NK-92 (cell line): ENCODE data around the gene NDUFB2.
"Not testable (repeated sequence)": the region's sequence is repeated elsewhere in the genome, so short reads cannot be mapped to it uniquely, and the experiment has no call there.

ENCODE experiments used
- DNase-seq: peaks from one replicate; lab custom pipeline; 2025; ENCODE audit not compliant: unreplicated experiment; lab: John Stamatoyannopoulos, UW

The NDUFB2 gene

DNA sequence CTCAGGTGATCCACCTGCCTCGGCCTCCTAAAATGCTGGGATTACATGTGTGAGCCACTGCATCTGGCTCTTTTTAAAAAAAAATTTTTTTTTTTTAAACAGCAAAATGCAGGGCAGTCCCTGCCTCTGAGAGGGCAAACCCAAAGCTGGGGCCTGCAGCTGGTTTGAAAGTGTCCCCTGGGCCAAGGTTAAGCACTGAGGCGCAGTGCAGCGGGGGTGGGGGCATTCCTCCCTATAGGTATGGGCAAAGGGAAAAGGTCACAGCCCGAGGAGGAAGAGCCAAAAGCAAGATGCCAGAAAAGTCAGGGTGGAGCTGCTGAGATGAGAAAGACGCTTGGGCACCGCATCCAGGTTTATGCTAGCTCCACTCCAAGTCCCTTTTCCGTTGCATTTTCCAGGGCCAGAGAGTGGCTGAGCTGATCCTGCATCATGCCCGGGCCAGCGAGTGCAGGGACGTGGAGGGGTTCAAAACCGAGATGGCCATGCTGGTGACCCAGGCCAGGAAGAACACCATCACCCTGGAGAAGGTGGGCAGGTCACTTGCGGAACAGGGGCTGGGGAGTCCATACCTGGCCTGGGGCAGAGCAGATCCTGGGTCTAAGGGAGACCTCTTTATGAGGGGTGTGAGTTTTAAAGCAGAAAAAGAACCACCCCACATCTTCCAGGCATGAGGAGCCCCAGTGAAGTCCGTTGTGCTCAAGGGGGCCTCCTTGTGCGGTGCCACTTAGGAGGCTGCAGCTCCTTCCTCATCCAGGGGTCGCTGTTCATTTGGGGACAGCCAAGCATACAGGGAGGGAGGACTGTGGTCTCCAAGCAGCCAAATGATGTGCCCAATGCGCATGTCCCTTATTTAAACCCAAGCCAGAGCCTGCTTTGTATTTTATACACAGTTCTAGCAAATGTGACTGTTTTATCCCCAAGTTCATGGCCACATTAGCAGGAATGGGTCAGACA, 7.0 kb upstream of the NDUFB2 start:
- DNase-seq, result no peak

DNA sequence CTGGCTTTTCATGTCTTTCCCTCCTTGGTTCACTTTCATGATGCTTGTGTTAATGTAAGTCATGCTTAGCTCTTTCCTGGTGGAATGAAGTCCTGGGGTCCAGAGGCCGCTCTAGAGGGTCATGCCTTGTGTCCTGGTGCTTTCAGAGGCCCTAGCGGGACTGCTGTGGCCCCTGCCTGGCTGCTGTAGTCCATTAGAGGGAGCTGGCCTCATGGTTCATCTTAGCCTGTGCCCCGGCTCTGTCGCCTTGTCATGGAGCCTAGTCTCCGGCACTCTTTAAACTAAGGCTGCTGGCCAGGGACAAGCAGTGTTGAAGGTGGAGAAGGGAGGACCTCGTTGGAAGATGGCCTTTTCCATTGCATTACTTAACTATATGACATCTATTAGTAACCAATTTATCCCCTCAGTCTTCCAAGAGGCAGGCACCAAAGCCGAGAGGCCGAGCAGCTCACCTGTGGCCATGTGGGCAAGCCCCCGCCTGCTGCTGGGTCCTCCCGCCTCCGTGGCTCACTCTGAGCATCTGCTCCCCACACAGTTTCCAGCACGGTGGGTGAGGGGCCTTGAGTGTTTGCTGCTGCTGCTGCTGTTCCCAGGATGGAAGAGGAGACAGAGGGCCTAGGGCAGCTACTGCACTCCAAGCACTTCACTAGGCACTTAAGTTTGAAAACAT, 5.0 kb upstream of the NDUFB2 start:
- DNase-seq, result no peak

DNA sequence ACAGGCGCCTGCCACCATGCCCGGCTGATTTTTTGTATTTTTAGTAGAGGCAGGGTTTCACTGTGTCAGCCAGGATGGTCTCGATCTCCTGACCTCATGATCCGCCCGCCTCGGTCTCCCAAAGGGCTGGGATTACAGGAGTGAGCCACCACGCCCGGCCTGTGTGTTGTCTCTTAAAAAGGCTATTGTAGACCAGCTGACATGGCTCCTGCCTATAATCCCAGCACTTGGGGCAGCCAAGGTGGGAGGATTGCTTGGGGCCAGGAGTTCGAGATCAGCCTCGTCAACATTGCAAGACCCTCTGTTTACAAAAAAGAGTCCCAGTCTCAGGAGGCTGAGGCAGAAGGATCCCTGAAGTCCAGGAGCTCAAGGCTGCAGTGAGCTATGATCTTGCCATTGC, 2.7 kb upstream of the NDUFB2 start:
- DNase-seq, result not testable (repeated sequence)

DNA sequence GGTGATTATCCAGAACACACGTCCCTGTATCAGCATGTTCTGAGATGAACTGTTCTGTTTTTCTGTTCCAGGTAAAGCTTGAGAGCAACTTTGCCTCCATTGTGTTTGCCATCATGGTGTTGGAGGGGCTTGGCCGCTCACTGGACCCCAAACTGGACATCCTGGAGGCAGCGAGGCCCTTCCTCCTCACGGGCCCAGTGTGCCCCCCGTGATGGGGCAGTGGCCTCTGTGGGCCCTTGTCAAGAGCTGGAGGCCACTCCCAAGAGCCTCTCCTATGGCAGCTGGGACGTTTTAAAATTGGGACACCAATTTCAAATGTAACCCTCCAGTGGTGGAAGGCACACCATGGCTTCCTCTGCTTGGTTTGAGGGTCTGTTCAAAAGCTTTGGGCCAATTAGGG, 1.9 kb upstream of the NDUFB2 start:
- DNase-seq, result no peak

DNA sequence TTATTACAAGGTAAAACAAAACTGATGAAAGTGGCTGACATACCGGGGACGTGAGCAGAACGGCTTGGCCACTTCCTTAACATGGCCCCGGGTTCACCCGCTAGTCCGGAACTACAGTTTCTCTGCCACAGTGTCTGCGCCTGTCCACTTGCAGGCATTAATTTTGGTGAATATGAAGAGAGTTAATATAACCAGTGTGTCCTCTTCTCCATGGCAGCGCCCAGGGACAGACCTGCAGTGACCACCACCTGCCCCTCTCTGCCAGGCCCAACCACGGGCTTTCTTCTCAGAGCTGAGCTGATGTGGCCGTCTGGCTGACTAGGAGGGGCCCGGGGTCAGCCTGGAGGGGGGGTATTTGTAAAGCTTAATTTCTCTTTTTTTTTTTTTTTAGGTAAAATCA, 1.1 kb upstream of the NDUFB2 start:
- DNase-seq, result no peak

DNA sequence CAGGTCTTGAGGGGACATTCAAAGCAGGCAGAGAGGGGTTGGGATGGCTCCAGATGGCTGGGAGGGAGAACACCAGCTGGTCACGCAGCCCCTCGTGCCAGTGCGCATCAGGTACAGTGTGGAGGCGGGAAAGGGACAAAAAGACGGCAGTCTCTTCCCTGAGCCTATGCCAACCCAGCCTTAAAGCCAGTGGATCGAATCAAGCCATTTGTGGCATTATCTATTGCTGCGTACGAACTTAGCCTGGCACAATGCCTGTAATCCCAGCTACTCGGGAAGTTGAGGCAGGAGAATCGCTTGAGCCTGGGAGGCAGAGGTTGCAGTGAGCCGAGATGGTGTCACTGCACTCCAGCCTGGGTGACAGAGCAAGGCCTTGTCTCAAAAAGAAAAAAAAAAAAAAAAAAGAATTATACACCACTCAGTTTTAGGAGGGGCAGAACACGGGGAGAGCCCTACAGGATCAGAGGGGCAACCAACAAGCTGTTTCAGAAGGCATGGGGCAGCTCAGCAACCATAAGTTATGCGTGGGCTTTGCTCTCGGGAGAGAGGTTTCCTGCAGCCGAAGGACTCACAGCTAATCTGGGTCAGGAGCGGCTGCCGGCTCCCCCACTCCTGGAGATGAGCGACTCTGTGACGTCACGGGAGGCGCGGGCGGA, 356 bp upstream of the NDUFB2 start:
- peak; percentile 58 for DNase-seq

DNA sequence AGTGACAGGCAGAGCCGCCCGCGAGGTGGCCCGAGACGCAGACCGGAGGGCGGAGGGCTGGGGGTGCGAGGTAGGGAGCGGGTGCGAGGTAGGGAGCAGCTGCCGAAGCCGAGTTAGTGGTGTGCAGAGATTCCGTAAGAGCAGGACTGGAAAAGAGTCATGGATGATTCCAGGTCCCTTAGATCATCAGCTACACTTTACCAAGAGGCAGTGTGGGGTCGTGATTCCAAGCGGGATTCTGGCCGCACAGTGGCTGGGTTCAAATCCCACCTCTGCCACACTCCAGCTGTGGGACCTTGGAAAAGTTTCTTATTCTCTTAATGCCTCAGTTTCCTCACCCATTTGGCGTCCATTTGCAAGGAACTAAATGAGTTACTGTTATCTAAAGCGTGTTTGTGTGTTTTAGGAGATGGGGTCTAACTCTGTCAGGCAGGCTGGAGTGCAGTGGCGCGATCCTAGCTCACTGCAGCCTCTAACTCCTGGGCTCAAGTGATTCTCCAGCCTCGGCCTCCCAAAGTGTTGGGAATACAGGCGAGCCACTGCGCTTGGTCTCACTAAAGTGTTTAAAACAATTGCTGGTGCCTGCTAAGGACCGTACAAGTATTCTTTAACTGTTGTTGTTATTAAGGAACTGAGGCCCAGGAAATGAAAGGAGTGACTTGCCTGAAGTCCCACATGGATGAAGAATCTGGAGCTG, 1.1 kb downstream of the NDUFB2 start:
- DNase-seq, result no peak

DNA sequence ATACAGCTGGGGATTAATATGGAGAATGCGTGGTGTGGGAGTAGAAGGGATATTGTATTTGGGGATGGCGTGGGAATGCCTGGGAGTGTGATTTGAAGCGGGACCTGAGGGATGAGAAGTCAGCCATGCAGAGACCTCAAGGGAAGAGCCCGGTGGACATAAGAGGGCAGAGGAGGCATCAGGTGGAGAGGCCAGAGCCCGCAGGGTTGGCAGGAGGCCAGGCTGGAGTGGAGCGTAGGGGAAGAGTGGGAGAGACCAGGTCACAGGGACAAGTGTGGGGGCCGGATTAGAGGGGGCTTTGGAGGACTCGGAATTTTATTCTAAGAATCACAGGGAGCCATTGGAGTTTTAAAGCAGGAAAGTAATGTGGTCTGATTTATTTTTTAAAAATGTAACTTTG, 2.0 kb downstream of the NDUFB2 start:
- DNase-seq, result no peak

DNA sequence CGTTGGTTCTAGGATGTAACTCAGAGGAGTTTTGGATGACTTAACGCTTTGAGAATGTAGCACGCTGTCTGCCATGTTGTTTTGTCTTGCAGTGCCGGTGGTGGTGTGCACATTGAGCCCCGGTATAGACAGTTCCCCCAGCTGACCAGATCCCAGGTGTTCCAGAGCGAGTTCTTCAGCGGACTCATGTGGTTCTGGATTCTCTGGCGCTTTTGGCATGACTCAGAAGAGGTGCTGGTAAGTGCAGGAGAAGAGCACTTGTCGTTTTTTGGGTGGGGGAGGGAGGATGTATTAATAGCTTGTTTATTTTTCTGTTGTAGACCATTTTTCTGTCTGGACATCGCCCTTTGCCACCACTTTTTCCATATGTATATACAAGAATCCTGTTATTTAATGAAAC, 6.3 kb downstream of the NDUFB2 start:
- no peak for DNase-seq

DNA sequence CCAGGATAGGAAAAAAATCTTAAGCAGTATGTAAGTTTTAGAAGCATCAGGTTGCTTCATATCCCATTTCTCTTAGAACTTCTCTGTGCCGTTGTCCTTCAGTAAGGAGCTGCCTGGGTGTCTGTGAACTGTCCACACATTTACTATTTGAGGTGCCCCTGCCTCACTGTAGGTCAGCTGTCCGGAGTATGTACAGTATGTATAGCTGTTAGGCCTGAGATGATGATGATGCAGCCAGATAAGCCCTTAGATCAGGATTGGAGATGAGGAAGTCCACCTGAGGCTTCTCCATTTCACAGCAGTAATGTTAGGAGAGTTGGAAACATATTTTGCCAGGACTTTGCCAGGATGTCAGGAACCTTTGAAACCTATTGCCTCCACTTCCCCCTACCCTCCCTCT, 7.7 kb downstream of the NDUFB2 start:
- no peak for DNase-seq

DNA sequence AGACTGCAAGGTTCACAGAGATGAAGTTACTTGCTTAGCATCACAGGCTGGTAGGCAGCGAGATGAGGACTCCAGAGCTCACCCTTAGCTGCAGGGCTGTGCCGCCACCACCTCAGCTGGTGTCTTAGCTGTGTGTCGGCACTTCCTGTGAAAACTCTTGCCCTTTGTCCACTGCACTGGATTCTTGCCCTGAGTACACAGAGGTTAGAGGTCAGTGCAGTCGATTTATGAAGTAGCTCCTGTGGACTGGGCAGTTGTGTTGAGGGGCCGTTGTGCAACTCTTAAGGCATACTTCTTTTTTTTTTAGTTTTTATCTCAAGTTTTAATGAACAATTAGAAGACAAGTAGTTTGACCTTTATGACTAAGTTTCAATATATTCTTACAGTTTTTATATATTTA, 10.6 kb downstream of the NDUFB2 start:
- no peak for DNase-seq

DNA sequence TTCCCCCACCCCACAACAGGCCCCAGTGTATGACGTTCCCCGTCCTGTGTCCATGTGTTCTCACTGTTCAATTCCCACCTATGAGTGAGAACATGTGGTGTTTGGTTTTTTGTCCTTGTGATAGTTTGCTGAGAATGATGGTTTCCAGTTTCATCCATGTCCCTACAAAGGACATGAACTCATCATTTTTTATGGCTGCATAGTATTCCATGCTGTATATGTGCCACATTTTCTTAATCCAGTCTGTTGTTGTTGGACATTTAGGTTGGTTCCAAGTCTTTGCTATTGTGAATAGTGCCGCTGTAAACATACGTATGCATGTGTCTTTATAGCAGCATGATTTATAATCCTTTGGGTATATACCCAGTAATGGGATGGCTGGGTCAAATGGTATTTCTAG, 12.3 kb downstream of the NDUFB2 start:
- not testable (repeated sequence) for DNase-seq

DNA sequence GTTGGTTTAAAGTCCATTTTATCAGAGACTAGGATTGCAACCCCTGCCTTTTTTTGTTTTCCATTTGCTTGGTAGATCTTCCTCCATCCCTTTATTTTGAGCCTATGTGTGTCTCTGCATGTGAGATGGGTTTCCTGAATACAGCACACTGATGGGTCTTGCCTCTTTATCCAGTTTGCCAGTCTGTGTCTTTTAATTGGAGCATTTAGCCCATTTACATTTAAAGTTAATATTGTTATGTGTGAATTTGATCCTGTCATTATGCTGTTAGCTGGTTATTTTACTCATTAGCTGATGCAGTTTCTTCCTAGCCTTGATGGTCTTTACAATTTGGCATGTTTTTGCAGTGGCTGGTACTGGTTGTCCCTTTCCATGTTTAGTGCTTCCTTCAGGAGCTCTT, 15.9 kb downstream of the NDUFB2 start:
- DNase-seq, result not testable (repeated sequence)

DNA sequence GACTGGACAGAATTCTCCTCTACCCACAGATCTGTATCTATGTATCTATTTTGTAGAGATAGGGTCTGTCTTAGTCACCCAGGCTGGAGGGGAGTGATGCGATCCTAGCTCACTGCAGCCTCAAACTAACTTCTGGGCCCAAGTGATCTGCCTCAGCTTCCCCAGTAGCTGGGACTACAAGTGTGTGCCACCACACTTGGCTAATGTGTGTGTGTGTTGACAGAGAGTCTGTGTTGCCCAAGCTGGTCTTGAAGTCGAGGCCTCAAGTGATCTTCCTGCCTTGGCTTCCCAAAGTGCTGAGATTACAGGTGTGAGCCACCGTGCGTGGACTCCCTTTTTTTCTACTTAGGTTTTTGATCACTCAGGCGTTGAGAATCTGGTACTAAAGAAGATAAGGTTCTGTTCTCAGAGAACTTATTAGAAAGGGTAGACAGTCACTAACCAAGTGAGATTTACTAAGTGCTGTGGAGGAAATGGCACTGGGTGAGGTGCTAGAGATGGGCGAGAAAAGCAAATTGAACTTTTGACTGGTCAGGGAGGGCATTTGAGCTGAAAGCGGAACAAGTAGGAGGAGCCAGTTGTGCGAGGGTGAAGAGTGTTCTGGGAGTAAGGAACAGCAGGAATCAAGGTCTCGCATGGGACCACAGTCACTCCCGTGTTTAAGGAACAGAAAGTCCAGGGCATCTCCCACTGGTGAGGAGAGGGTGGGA, 18.0 kb downstream of the NDUFB2 start:
- no peak for DNase-seq

DNA sequence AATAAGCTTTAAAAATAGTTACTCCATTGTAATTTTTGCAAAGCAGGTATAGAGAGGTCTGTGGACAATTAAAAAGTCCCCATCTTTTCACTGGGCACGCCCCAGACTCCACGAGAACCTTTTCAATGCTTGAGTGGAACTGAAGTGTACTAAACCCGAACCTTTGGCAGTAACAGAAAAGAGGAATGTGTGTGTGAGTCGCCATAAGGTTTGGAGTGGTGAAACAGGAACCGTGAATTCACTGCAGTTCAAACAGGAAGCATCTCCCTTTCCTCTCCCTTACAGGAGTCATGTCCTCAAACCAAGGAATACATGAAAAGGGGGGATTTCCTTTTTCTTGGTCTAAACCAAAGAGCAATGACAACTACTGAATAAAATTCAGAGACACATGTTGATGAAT, 23.2 kb downstream of the NDUFB2 start:
- DNase-seq, result no peak

DNA sequence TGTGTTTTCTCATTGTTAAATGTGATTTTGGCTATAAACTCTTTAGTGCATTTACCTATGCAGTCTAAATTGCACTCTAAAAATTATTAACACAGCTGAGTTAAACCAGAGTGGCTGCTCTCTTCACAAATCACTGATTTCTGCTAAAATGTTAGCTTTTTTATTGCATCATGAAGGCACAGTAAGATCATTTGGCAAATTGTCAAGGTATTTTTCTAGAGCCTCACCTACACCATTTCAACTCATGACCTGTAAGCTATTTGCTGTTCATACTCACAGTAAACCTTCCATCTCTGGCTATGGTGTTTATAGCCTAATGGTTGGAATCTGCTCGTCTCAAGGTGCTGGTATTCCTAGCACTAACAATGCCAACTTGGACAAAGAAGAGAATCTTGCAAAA, 25.7 kb downstream of the NDUFB2 start:
- no peak for DNase-seq

DNA sequence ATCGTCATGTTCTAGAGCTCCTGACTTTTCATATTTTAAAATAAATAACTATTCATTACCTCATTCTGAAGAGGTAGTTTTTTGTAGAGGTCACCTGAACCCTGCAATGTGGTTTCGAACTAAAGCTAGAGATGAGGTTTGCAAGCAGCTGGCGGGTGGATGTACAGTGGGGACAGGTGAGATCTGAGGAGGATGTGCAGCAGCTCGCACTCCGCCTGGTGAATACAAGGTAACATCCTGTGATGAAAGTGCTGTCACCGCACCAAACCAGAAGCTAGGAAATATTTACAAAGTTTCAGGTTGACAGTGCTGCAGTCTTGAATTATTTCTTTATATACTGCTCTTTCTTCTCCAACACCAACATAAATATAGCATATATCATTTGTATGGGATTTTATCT, 26.5 kb downstream of the NDUFB2 start:
- no peak for DNase-seq

DNA sequence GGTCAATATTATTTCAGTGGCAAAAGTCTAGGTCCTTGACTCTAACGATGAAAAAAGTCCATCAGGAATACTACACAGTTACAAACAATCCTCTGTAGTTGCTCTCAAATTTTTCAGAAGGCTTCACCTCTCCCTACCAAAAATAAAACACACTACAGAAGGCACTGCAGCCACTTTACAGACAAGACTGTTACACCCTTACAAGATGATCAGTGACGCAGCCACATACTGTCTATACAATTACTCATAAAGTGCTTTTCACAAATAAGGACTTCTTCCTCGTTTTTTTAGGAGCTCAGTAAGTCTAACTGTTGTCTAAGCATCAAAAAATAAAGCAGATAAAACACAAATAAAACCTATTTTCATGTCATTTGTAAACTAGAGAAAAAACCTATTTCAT, 27.1 kb downstream of the NDUFB2 start:
- no peak for DNase-seq

DNA sequence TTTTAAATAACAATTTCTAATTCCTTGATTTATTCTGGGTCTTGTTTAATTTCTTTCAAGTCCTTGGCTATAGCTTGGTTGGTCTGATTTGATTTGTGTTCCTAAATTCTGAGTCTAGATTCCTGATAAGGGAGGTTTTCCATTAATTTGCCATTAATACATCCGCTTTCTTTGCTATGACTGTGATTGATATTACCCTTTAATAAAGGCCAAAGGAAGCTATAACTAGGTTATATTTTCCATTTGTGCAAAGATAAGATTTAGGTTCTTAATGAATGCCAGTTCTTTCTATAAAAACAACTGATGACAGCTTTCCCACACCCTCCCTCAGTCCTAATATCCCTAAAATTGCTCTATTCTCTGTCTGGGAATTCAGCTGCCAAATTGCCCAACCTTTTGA, 28.2 kb downstream of the NDUFB2 start:
- DNase-seq, result no peak

DNA sequence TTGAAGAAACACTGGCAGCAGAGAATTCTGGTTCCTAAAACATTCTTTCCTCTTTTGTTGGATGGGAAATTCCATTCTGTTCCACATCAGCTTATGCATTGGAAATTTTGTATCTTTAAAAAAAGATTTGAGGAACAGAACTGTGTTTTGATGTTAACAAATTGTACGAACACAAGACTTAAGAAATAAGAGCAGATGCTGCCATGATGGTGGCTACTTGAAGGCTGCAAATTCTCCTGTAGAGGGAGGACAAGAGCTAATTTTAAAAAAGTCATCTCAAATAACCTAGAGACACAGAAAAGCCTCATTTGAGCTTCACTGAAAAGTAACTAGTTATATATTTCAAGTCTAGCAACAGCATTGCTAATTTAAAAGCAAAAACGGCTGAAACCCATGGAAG, 29.8 kb downstream of the NDUFB2 start:
- no peak for DNase-seq

DNA sequence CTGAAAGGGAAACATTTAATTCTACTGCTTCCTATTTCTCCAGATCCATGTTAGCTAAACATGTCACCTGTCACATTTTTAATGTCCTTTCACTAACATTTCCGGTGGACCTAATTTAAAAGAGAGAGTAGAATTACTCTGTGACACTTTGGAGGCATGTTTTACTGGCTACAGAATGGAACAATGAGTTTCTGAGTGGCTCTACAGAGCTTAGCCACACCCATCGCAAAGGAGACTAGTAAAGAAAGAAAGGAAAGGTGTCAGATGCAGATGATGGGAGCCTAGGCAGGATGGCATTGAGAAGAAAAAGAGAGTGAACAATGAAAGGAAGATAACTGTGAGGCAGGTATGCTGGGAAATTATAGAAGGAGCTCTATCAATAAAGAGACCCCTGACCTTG, 35.9 kb downstream of the NDUFB2 start:
- DNase-seq, result no peak
